Measurements from ENCODE around the gene HOXA5. TPM values are rescaled to one million over a fixed set of nuclear protein-coding genes. Genes with fewer than 3 reads are reported as not detected.

HOXA5 gene
- total RNA-seq, 5 donors from 2014 or later (not counting 1 experiment from before 2014, with no cell fraction given), result 0.18 to 0.32 TPM; not detected in 3

DNA sequence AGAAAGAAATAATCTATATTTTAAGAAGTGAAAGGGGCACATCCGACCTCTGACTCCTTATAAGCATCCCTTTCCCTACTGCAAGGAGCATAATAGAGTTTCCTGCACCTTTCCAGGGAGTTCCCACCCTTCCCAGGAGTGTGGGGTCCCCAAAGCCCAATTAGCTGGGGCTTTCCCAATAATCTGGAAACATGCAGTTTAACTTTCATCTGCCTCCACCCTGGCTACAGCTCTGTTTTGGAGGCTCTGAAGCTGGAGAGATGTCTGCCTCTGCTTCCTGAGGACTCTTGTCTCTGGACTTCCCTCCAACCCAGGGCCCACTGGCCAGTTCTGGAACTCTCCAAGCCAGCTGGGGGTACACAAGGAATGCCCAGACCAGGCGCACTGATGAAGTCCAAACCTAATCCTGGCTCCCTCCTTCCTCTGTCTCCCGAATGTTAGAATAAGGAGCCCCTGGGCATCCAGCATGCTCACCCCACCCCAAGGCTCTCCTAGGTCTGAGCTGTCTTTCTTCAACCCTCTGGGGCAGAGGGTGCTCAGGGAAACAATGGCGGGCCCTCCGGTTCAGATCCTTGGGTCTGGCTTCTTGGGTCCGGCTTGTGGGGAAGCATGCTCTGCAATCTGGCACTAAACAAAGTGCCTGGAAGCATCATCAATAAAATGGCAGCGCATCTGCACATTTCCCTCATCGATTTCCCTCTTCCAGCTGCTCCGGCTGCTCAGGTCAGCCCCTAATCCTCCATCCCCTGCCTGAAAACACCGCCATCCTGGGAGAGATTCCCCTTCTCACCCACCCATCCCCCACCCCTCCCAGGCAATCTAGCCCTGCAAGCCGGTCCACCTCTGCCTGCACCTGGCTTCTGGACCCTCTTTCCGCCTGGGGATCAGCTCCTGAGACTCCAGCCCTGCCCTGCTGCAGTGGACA is 26.3 kb downstream of the HOXA5 start:
- 82% methylated on average over 8 of the region's 12 CpGs for whole genome bisulfite sequencing (ENCODE audit: insufficient coverage)

DNA sequence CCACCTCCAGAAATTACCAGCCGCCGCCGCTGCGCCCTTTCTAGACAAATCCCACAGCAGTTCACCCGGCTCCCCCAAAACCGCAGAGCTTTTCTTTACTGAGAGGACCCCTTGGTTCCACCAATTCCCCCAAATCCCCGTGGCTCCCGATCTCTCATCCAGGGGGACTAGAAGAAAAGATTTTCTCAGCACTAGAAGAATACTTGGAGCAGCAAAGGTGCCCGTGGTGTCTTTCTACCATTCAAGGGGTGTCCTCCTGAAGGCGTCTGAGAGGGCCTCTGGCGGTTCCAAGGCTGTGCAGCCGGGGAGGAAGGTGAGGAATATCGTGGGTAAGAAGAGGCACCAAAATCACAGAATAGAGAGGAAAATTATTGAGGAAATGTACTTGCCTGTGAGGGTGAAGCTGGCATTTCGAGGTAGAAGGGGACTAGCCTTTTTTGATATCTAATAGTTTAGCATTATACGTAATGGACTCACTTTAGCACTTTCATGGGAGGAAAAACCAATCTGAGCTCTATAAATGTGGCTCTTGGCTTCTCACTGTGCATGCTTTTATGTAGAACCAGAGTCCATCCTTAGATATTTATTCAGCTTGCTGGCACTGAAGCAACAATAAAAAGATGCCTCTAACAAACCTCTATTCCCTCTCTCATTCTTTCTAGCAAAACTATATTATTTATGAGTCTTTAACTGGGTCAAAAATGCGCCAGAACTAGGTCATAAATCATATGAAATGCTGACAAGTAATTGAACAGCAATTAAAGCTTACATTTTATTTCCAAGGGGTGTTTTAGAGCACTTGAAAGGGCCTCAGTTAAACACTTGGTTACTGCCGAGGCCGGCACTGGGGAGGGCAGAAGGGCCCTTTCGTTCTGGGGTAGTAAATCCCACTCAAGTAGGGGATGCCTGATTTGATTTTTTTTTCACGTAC is 27.2 kb downstream of the HOXA5 start:
- Mint-ChIP-seq H3K9me3 (no peaks in the 10 kb centered on the region), H3K4me3 (no peak overlapping the region), H3K4me1 (no peaks in the 10 kb centered on the region), H3K36me3 (no peaks in the 10 kb centered on the region), H3K27me3 (peaks cover 0 to 6% of the 10 kb centered on the region in 2 donors), H3K27ac (no peak overlapping the region)
- ChIA-PET CTCF (no interaction called here), POLR2A (interaction anchor here in 1 of 2 donors (0.5 kb wide), 1 partner anchor 1036 kb away, joined by 3 read pairs; no protein-coding TSS in a partner anchor)
- WGBS (ENCODE audit: insufficient coverage), result 79% methylated on average over 8 of the region's 20 CpGs
- Histone ChIP-seq H3K4me1 (ENCODE audit: control insufficient read depth in 1 of 2, extremely low read depth in 1 of 2, insufficient read depth in 2 of 2, low read length in 2 of 2) (no peaks in the 10 kb centered on the region), H3K27ac (ENCODE audit: low read length) (no peak overlapping the region), H3K4me3 (ENCODE audit: control insufficient read depth in 1 of 2, extremely low read depth in 1 of 2, low read length in 1 of 2) (no peak overlapping the region), H3K9me3 (no peaks in the 10 kb centered on the region), H3K27me3 (replicated peaks in 1 of 2; ENCODE audit: control insufficient read depth in 2 of 2, extremely low read depth in 1 of 2, insufficient read depth in 2 of 2, low read length in 1 of 2) (peaks cover 0 to 41% of the 10 kb centered on the region in 2 experiments), H3K36me3 (ENCODE audit: control insufficient read depth in 2 of 2, extremely low read depth in 1 of 2, insufficient read depth in 1 of 2, low read length in 1 of 2) (no peaks in the 10 kb centered on the region)
- no peak for ATAC-seq (replicated peaks in 1 of 4)
- no peak for DNase-seq

More for the DNA sequence above, 26.3 kb downstream of the HOXA5 start:
- Histone ChIP-seq H3K4me1 (ENCODE audit: control insufficient read depth in 1 of 2, extremely low read depth in 1 of 2, insufficient read depth in 2 of 2, low read length in 2 of 2) (no peaks in the 10 kb centered on the region), H3K27me3 (replicated peaks in 1 of 2; ENCODE audit: control insufficient read depth in 2 of 2, extremely low read depth in 1 of 2, insufficient read depth in 2 of 2, low read length in 1 of 2) (peaks cover 0 to 41% of the 10 kb centered on the region in 2 experiments), H3K4me3 (ENCODE audit: control insufficient read depth in 1 of 2, extremely low read depth in 1 of 2, low read length in 1 of 2) (no peak overlapping the region), H3K9me3 (no peaks in the 10 kb centered on the region), H3K36me3 (ENCODE audit: control insufficient read depth in 2 of 2, extremely low read depth in 1 of 2, insufficient read depth in 1 of 2, low read length in 1 of 2) (no peaks in the 10 kb centered on the region), H3K27ac (ENCODE audit: low read length) (no peak overlapping the region)
- ChIA-PET POLR2A (no interaction called here), CTCF (interaction anchor here in 1 of 2 donors (0.7 kb wide), 1 partner anchor 727 kb away, joined by 3 read pairs; no protein-coding TSS in a partner anchor)
- Mint-ChIP-seq H3K27me3 (peaks cover 0 to 6% of the 10 kb centered on the region in 2 donors), H3K36me3 (no peaks in the 10 kb centered on the region), H3K4me3 (no peak overlapping the region), H3K9me3 (no peaks in the 10 kb centered on the region), H3K27ac (no peak overlapping the region), H3K4me1 (no peaks in the 10 kb centered on the region)
- no peak for ATAC-seq (replicated peaks in 1 of 4)
- no peak for DNase-seq

DNA sequence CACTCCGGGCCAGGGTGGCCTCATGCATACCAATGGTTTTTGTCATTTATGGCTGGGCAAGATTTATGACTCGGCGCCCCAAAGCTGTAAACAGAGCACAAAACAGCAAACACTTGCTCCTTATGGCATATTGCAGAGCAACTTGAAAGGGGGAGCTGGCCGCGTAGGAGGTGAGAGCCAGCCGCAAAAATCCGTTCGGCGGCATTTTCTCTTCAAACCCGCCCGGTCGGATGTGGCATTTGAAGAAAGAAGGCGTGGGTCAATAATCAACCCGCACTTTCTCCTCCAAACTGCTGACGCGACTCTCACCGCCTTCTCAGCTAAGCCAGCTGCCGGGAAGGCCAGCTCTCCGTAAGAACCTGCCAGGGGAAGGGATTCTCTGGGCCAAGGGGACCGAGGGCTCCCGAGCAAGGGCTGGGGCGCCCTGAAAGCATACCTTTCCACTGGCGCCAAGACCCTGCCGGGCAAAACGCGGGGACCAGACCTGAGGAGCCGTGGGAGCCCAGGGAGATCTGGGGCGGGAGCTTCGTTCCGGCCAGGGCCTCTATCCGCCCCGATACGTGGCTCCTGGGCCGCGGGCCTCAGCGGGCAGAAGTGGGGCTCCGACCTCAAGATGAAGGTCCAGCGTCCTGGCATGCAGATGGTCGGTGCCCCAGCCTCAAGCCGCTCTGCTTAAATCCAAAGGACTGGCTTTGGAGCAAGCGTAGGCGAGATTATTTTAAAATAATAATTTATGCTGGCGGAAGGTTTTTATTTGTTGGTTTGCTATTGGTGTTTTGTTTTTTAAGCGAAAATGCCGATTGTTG is 28.1 kb downstream of the HOXA5 start:
- Mint-ChIP-seq H3K9me3 (no peaks in the 10 kb centered on the region), H3K36me3 (no peaks in the 10 kb centered on the region), H3K27me3 (peaks cover 0 to 6% of the 10 kb centered on the region in 2 donors), H3K4me1 (no peaks in the 10 kb centered on the region), H3K27ac (no peak overlapping the region), H3K4me3 (no peak overlapping the region)
- Histone ChIP-seq H3K9me3 (no peaks in the 10 kb centered on the region), H3K27me3 (replicated peaks in 1 of 2; ENCODE audit: control insufficient read depth in 2 of 2, extremely low read depth in 1 of 2, insufficient read depth in 2 of 2, low read length in 1 of 2) (peaks cover 0 to 38% of the 10 kb centered on the region in 2 experiments), H3K36me3 (ENCODE audit: control insufficient read depth in 2 of 2, extremely low read depth in 1 of 2, insufficient read depth in 1 of 2, low read length in 1 of 2) (no peaks in the 10 kb centered on the region), H3K4me3 (ENCODE audit: control insufficient read depth in 1 of 2, extremely low read depth in 1 of 2, low read length in 1 of 2) (no peak overlapping the region), H3K4me1 (ENCODE audit: control insufficient read depth in 1 of 2, extremely low read depth in 1 of 2, insufficient read depth in 2 of 2, low read length in 2 of 2) (no peaks in the 10 kb centered on the region), H3K27ac (ENCODE audit: low read length) (no peak overlapping the region)
- POLR2A ChIA-PET, result interaction anchor here in 1 of 2 donors (0.5 kb wide), 1 partner anchor 1037 kb away, joined by 3 read pairs; no protein-coding TSS in a partner anchor
- ATAC-seq (replicated peaks in 1 of 4) (no peak), DNase-seq (no peak)
- 95% methylated on average over 37 of the region's 45 CpGs for WGBS (ENCODE audit: insufficient coverage)
- CTCF ChIA-PET, result no interaction called here

DNA sequence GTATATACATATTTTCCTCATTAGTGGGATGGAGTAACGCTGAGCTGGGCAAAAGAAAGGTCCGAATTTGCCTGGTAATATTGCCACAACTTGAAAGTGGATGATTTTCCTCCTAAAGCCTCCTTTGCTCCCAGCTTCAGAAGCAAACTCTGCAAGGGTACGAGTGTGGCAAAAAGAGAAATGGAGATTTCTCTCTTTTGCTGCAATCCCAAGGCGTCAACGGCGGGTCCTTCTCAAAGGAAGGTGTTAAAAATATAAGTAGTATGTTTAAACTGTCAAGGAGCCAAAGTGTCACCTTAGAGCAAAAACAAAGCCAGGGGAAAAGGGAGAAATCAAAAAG is 28.6 kb downstream of the HOXA5 start:
- ChIA-PET CTCF (no interaction called here), POLR2A (no interaction called here)
- Mint-ChIP-seq H3K36me3 (no peaks in the 10 kb centered on the region), H3K4me3 (no peak overlapping the region), H3K27me3 (peaks cover 0 to 6% of the 10 kb centered on the region in 2 donors), H3K27ac (no peak overlapping the region), H3K4me1 (no peaks in the 10 kb centered on the region), H3K9me3 (no peaks in the 10 kb centered on the region)
- Histone ChIP-seq H3K4me3 (ENCODE audit: control insufficient read depth in 1 of 2, extremely low read depth in 1 of 2, low read length in 1 of 2) (no peak overlapping the region), H3K27ac (ENCODE audit: low read length) (no peak overlapping the region), H3K27me3 (replicated peaks in 1 of 2; ENCODE audit: control insufficient read depth in 2 of 2, extremely low read depth in 1 of 2, insufficient read depth in 2 of 2, low read length in 1 of 2) (peaks cover 0 to 37% of the 10 kb centered on the region in 2 experiments), H3K9me3 (no peaks in the 10 kb centered on the region), H3K36me3 (ENCODE audit: control insufficient read depth in 2 of 2, extremely low read depth in 1 of 2, insufficient read depth in 1 of 2, low read length in 1 of 2) (no peaks in the 10 kb centered on the region), H3K4me1 (ENCODE audit: control insufficient read depth in 1 of 2, extremely low read depth in 1 of 2, insufficient read depth in 2 of 2, low read length in 2 of 2) (no peaks in the 10 kb centered on the region)
- no peak for DNase-seq
- WGBS (ENCODE audit: insufficient coverage), result 100% methylated on average over 3 of the region's 6 CpGs
- no peak for ATAC-seq (replicated peaks in 1 of 4)

DNA sequence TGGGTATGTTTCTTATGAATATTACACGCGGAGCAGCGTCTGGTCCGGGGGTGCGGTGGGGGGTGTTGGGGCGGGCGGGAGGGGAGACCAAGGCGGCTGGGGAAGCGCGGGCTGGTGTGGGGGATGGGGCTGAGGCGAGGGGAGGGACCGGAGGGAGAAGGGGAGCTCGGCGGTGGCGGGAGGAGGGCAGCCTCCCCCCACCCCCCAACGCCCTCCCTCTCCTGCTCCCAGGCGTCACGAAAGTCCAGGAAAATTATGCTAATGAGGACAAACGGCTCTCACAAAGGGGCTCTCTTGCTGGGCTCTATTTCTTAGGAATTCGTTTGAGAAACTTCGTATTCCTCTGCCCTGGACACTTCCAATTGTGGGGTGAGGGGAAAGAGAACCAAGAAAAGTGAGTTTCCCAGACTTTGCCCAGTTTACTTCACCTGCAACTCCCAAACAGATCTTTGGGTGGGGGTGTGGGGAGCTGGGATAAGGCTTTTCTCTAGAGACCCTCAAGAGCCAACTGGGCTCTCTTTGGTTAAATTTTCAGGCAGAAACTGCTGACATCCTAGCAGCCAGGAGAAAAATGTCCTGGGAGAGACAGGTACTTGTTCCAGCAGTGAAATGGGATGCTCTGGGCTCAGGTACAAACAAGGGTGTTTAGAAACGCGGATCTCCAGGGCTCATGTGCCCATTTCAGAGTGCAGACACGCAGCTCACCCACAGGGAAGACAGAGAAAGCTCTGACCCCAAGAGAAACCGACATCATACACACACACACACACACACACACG is 29.3 kb downstream of the HOXA5 start:
- ATAC-seq (replicated peaks in 1 of 4) (no peak), DNase-seq (no peak)
- no peak overlapping the region for H3K4me3 Mint-ChIP-seq
- H3K36me3 Mint-ChIP-seq, result no peaks in the 10 kb centered on the region
- ChIA-PET POLR2A (no interaction called here), CTCF (no interaction called here)
- H3K27ac Mint-ChIP-seq, result no peak overlapping the region
- 100% methylated on average over 1 of the region's 26 CpGs for WGBS (ENCODE audit: insufficient coverage)
- no peaks in the 10 kb centered on the region for H3K36me3 ChIP-seq (ENCODE audit: control insufficient read depth in 2 of 2, extremely low read depth in 1 of 2, insufficient read depth in 1 of 2, low read length in 1 of 2)
- no peak overlapping the region for H3K4me3 ChIP-seq (ENCODE audit: control insufficient read depth in 1 of 2, extremely low read depth in 1 of 2, low read length in 1 of 2)
- no peak overlapping the region for H3K27ac ChIP-seq (ENCODE audit: low read length)
- no peaks in the 10 kb centered on the region for H3K4me1 Mint-ChIP-seq
- peaks cover 0 to 37% of the 10 kb centered on the region in 2 experiments for H3K27me3 ChIP-seq (replicated peaks in 1 of 2; ENCODE audit: control insufficient read depth in 2 of 2, extremely low read depth in 1 of 2, insufficient read depth in 2 of 2, low read length in 1 of 2)
- no peaks in the 10 kb centered on the region for H3K9me3 ChIP-seq
- H3K27me3 Mint-ChIP-seq, result peaks cover 0 to 6% of the 10 kb centered on the region in 2 donors
- no peaks in the 10 kb centered on the region for H3K4me1 ChIP-seq (ENCODE audit: control insufficient read depth in 1 of 2, extremely low read depth in 1 of 2, insufficient read depth in 2 of 2, low read length in 2 of 2)
- H3K9me3 Mint-ChIP-seq, result no peaks in the 10 kb centered on the region
